Medulla oblongata (tissue), 1 donor: ENCODE data around the gene MAP1B.
"Not testable (repeated sequence)": the region's sequence is repeated elsewhere in the genome, so short reads cannot be mapped to it uniquely, and the experiment has no call there.

Source experiments
- DNase-seq: peaks from one replicate; pipeline ENCODE4 v3.0.0-alpha.2; 2015; ENCODE audit errors: extremely low spot score

The MAP1B gene

GRCh38 chr5:72107131-72107900 is at the start of gene MAP1B:
Gene MAP1B (plus strand): TSS chr5:72107475. CDS start chr5:72107532, 57 bp downstream.
- DNase-seq = peak; percentile 76

- DNase-seq = no peak
Observed at GRCh38 chr5:72057816-72058215, 49.5 kb upstream of the MAP1B start.

- no peak for DNase-seq
Observed at GRCh38 chr5:72063219-72063819, 44.0 kb upstream of the MAP1B start.

- no peak for DNase-seq
Observed at GRCh38 chr5:72064801-72065570, 42.3 kb upstream of the MAP1B start.

- no peak for DNase-seq
Observed at GRCh38 chr5:72065751-72066255, 41.5 kb upstream of the MAP1B start.

GRCh38 chr5:72066705-72067107 is 40.6 kb upstream of the MAP1B start:
- DNase-seq = no peak

- no peak for DNase-seq
Observed at GRCh38 chr5:72067682-72068470, 39.4 kb upstream of the MAP1B start.

GRCh38 chr5:72070529-72070928 is 36.7 kb upstream of the MAP1B start:
- DNase-seq = no peak

GRCh38 chr5:72071906-72072305 is 35.4 kb upstream of the MAP1B start:
- DNase-seq = no peak

GRCh38 chr5:72074251-72074650 is 33.0 kb upstream of the MAP1B start:
- DNase-seq = no peak

GRCh38 chr5:72075461-72075860 is 31.8 kb upstream of the MAP1B start:
- DNase-seq = no peak

GRCh38 chr5:72076621-72077300 is 30.5 kb upstream of the MAP1B start:
- DNase-seq = no peak

GRCh38 chr5:72077390-72077789 is 29.9 kb upstream of the MAP1B start:
- DNase-seq = no peak

- no peak for DNase-seq
Observed at GRCh38 chr5:72079288-72079687, 28.0 kb upstream of the MAP1B start.

- DNase-seq = no peak
Observed at GRCh38 chr5:72082048-72082447, 25.2 kb upstream of the MAP1B start.

GRCh38 chr5:72084876-72085275 is 22.4 kb upstream of the MAP1B start:
- DNase-seq = no peak

- no peak for DNase-seq
Observed at GRCh38 chr5:72085319-72085718, 22.0 kb upstream of the MAP1B start.

- DNase-seq = not testable (repeated sequence)
Observed at GRCh38 chr5:72089713-72090112, 17.6 kb upstream of the MAP1B start.

- DNase-seq = no peak
Observed at GRCh38 chr5:72092074-72092473, 15.2 kb upstream of the MAP1B start.

GRCh38 chr5:72093217-72093616 is 14.1 kb upstream of the MAP1B start:
- no peak for DNase-seq

GRCh38 chr5:72093824-72094223 is 13.5 kb upstream of the MAP1B start:
- no peak for DNase-seq
